GM23338 (cell line): Measurements from ENCODE around the gene OAT. TPM values are rescaled to one million over a fixed set of nuclear protein-coding genes. Genes with fewer than 3 reads are reported as not detected.

ENCODE experiments used
- ATAC-seq: fragments of 200-7000 bp; cut with Tn5 transposase; 3 replicates; pipeline ENCODE4 v1.9.1; 2020
- DNase-seq: peaks from one replicate; pipeline ENCODE4 v3.0.0-alpha.2; 2015; ENCODE audit warnings: low spot score
- H2AFZ ChIP-seq: fragments of 200-600 bp; sonication (generic); 2 replicates; pipeline ENCODE4 v1.8.0; 2016; ENCODE audit warnings: antibody characterized with exemption, mild to moderate bottlenecking, moderate library complexity
- H3F3A ChIP-seq: fragments of 200-600 bp; sonication (generic); replicated peaks from 2 replicates; pipeline ENCODE4 v1.8.0; 2017; ENCODE audit warnings: antibody characterized with exemption, mixed run types, low read depth
- H3K27ac ChIP-seq: fragments of 200-600 bp; sonication (generic); 2 replicates; pipeline ENCODE4 v1.6.1; 2016; ENCODE audit warnings: low read depth
- H3K27me3 ChIP-seq: fragments of 200-600 bp; sonication (generic); 2 replicates; pipeline ENCODE4 v1.8.0; 2016; ENCODE audit warnings: mild to moderate bottlenecking, mixed run types, moderate library complexity; ENCODE audit not compliant: insufficient read depth
- H3K36me3 ChIP-seq: fragments of 200-600 bp; sonication (generic); 2 replicates; pipeline ENCODE4 v1.8.0; 2016; ENCODE audit warnings: mild to moderate bottlenecking; ENCODE audit not compliant: insufficient read depth
- H3K4me1 ChIP-seq: fragments of 200-600 bp; sonication (generic); 2 replicates; pipeline ENCODE4 v1.8.0; 2016; ENCODE audit warnings: mild to moderate bottlenecking, moderate library complexity; ENCODE audit not compliant: insufficient read depth
- H3K4me2 ChIP-seq: fragments of 200-600 bp; sonication (generic); 2 replicates; pipeline ENCODE4 v1.7.1; 2017; ENCODE audit warnings: mixed run types
- H3K4me3 ChIP-seq: fragments of 200-600 bp; sonication (generic); 2 replicates; pipeline ENCODE4 v1.6.1; 2016; ENCODE audit warnings: mixed run types
- H3K79me2 ChIP-seq: fragments of 200-600 bp; sonication (generic); replicated peaks from 2 replicates; pipeline ENCODE4 v1.8.0; 2017; ENCODE audit warnings: mild to moderate bottlenecking; ENCODE audit not compliant: insufficient read depth
- H3K9me2 ChIP-seq: fragments of 200-600 bp; sonication (generic); 2 replicates; pipeline ENCODE4 v1.8.0; 2017; ENCODE audit not compliant: insufficient read depth
- H4K20me1 ChIP-seq: fragments of 200-600 bp; sonication (generic); replicated peaks from 2 replicates; pipeline ENCODE4 v1.8.0; 2017; ENCODE audit warnings: mild to moderate bottlenecking; ENCODE audit not compliant: insufficient read depth
- H3K27ac Mint-ChIP-seq: 2 replicates; pipeline ENCODE4 v1.8.0; 2020; ENCODE audit warnings: inconsistent platforms, mild to moderate bottlenecking, moderate library complexity, mixed read lengths
- H3K27me3 Mint-ChIP-seq: 3 replicates; pipeline ENCODE4 v1.8.0; 2022; ENCODE audit warnings: low read depth, mild to moderate bottlenecking, moderate library complexity, mixed read lengths, inconsistent platforms; ENCODE audit not compliant: insufficient read depth, poor library complexity
- H3K36me3 Mint-ChIP-seq: 3 replicates; pipeline ENCODE4 v1.8.0; 2021; ENCODE audit warnings: low read depth, mild to moderate bottlenecking, inconsistent platforms, moderate library complexity, mixed read lengths
- H3K4me1 Mint-ChIP-seq: 3 replicates; pipeline ENCODE4 v1.8.0; 2020; ENCODE audit warnings: mild to moderate bottlenecking, inconsistent platforms, mixed read lengths
- H3K4me3 Mint-ChIP-seq: 3 replicates; pipeline ENCODE4 v1.8.0; 2021; ENCODE audit warnings: moderate library complexity, mild to moderate bottlenecking, inconsistent platforms, mixed read lengths
- H3K9me3 Mint-ChIP-seq: 3 replicates; pipeline ENCODE4 v1.8.0; 2020; ENCODE audit warnings: moderate library complexity, mild to moderate bottlenecking, inconsistent platforms, mixed read lengths
- EZH2 ChIP-seq: fragments of 200-600 bp; sonication (generic); IDR thresholded peaks from one replicate; pipeline ENCODE4 v1.8.0; 2017; ENCODE audit warnings: antibody characterized with exemption, mild to moderate bottlenecking, low read depth; ENCODE audit not compliant: unreplicated experiment
- POLR2AphosphoS5 ChIP-seq: IDR thresholded peaks from 2 replicates; pipeline ENCODE4 v1.6.1; 2016; ENCODE audit warnings: antibody characterized with exemption, low read depth
- ZNF114 ChIP-seq: fragments of 250-450 bp; sonication (Bioruptor Pico); IDR thresholded peaks from 2 replicates; pipeline ENCODE4 v1.5.0; 2020; ENCODE audit warnings: mild to moderate bottlenecking, moderate library complexity
- ZNF331 ChIP-seq: fragments of 250-450 bp; sonication (Bioruptor Pico); IDR thresholded peaks from 2 replicates; pipeline ENCODE4 v1.5.0; 2020; ENCODE audit warnings: low read depth, mild to moderate bottlenecking, moderate library complexity
- polyA plus RNA-seq: library from polyadenylated mRNA; unstranded; fragments of >200 nt; fragmentation: Nextera tagmentation; extraction: Ambion mirVana; gene quantifications from 2 replicates; pipeline ENCODE4 v1.2.1, GENCODE V29; 2016
- total RNA-seq: library from RNA; depleted of rRNA; stranded (reverse); fragments of >200 nt; shearing (Covaris generic); gene quantifications from 2 replicates; pipeline ENCODE4 v1.2.3, GENCODE V29; 2014
- TF ChIP-seq, protein P1 (sequence below): fragments of 250-450 bp; sonication (Bioruptor Pico); IDR thresholded peaks from 2 replicates; pipeline ENCODE4 v1.5.0; 2020; ENCODE audit warnings: mild to moderate bottlenecking, moderate library complexity
- TF ChIP-seq, protein P2 (sequence below), 2 experiments: fragments of 200-600 bp in 1 of 2; sonication (generic) in 1 of 2; conservative IDR thresholded peaks; 2 replicates each; pipeline versions ENCODE4 v1.5.1 to v1.6.1; 2016 to 2017; ENCODE audit warnings: antibody characterized with exemption in 2 of 2, low read depth in 2 of 2, mild to moderate bottlenecking in 2 of 2, moderate library complexity in 1 of 2

OAT gene
- total and polyA plus RNA-seq, 2 experiments from 2014 or later = 131 to 139 TPM

DNA sequence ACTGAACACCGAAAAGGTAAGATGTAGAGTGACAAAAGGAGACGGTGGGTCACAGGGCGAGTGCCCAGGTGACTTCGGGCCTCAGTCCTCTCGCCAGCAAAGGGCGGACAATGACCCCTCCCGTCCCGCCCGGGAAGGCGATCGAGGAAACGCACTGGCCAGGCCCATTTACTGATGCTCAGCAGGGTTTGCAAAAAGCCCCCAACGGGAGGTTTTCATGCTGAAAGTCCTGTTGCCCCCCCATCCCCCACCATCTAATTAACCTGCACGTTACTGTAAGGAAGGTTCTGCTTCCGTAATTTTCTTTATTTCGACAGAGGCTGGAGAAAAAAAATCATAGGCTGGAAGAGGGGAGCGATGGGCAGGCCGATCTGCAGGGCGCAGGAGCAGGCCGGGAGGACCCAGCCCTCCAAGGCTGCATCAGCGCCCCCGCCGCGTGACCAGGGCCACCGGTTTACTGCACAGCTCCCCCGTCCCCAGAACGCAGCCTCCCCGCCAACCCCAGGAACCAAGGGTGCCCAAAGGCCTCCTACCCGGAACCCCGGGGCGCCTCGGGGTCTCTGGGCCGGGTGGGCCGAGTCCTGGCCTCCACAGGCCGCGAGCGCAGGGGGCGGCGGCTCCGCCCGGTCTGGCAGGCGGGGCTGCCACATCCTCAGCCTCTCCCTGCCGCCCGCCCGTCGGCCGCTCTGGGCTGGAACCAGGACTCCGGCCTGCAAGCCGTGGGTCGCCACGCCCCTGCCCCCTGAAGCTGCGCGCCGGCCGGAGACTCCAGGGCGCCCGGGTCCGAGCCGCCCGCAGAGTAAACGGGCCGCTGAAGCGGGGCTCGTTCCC lies 613 bp downstream of the OAT start:
- H3K27ac Mint-ChIP-seq = no peak overlapping the region
- Histone ChIP-seq H3K9me2 (no peaks in the 10 kb centered on the region), H3K4me3 (peak overlapping the region; percentile 78), H4K20me1 (peaks cover 21% of the 10 kb centered on the region), H3K4me2 (peak overlapping the region; percentile 72), H3K36me3 (no peaks in the 10 kb centered on the region; the same call in 1 of the 2 replicates), H3K27ac (no peak overlapping the region), H3K4me1 (peaks cover 41% of the 10 kb centered on the region), H2AFZ (0 out of 2 replicates have a peak overlapping the region, but pooled peaks have one; percentile 29), H3K79me2 (peaks cover 45% of the 10 kb centered on the region), H3K27me3 (0 out of 2 replicates have a peak, but pooled peaks cover 4% of the 10 kb centered on the region), H3F3A (peaks cover 8% of the 10 kb centered on the region; the same call in 1 of the 2 replicates)
- peaks cover 37% of the 10 kb centered on the region for H3K4me1 Mint-ChIP-seq
- DNase-seq (peak; percentile 65), ATAC-seq (peak; percentile 60)
- H3K4me3 Mint-ChIP-seq = peak overlapping the region; percentile 88
- no peaks in the 10 kb centered on the region for H3K9me3 Mint-ChIP-seq
- H3K27me3 Mint-ChIP-seq = peaks cover 22% of the 10 kb centered on the region
- TF ChIP-seq POLR2AphosphoS5 = no peak
- no peak for TF ChIP-seq ZNF331 (CRISPR knock-in tag)
- TF ChIP-seq, protein P1, sequence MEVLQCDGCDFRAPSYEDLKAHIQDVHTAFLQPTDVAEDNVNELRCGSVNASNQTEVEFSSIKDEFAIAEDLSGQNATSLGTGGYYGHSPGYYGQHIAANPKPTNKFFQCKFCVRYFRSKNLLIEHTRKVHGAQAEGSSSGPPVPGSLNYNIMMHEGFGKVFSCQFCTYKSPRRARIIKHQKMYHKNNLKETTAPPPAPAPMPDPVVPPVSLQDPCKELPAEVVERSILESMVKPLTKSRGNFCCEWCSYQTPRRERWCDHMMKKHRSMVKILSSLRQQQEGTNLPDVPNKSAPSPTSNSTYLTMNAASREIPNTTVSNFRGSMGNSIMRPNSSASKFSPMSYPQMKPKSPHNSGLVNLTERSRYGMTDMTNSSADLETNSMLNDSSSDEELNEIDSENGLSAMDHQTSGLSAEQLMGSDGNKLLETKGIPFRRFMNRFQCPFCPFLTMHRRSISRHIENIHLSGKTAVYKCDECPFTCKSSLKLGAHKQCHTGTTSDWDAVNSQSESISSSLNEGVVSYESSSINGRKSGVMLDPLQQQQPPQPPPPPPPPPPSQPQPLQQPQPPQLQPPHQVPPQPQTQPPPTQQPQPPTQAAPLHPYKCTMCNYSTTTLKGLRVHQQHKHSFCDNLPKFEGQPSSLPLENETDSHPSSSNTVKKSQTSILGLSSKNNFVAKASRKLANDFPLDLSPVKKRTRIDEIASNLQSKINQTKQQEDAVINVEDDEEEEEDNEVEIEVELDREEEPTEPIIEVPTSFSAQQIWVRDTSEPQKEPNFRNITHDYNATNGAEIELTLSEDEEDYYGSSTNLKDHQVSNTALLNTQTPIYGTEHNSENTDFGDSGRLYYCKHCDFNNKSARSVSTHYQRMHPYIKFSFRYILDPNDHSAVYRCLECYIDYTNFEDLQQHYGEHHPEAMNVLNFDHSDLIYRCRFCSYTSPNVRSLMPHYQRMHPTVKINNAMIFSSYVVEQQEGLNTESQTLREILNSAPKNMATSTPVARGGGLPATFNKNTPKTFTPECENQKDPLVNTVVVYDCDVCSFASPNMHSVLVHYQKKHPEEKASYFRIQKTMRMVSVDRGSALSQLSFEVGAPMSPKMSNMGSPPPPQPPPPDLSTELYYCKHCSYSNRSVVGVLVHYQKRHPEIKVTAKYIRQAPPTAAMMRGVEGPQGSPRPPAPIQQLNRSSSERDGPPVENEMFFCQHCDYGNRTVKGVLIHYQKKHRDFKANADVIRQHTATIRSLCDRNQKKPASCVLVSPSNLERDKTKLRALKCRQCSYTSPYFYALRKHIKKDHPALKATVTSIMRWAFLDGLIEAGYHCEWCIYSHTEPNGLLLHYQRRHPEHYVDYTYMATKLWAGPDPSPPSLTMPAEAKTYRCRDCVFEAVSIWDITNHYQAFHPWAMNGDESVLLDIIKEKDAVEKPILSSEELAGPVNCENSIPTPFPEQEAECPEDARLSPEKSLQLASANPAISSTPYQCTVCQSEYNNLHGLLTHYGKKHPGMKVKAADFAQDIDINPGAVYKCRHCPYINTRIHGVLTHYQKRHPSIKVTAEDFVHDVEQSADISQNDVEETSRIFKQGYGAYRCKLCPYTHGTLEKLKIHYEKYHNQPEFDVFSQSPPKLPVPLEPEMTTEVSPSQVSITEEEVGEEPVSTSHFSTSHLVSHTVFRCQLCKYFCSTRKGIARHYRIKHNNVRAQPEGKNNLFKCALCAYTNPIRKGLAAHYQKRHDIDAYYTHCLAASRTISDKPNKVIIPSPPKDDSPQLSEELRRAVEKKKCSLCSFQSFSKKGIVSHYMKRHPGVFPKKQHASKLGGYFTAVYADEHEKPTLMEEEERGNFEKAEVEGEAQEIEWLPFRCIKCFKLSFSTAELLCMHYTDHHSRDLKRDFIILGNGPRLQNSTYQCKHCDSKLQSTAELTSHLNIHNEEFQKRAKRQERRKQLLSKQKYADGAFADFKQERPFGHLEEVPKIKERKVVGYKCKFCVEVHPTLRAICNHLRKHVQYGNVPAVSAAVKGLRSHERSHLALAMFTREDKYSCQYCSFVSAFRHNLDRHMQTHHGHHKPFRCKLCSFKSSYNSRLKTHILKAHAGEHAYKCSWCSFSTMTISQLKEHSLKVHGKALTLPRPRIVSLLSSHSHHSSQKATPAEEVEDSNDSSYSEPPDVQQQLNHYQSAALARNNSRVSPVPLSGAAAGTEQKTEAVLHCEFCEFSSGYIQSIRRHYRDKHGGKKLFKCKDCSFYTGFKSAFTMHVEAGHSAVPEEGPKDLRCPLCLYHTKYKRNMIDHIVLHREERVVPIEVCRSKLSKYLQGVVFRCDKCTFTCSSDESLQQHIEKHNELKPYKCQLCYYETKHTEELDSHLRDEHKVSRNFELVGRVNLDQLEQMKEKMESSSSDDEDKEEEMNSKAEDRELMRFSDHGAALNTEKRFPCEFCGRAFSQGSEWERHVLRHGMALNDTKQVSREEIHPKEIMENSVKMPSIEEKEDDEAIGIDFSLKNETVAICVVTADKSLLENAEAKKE (CRISPR knock-in tag) = no peak
- no peak for TF ChIP-seq EZH2
- TF ChIP-seq, protein P2, sequence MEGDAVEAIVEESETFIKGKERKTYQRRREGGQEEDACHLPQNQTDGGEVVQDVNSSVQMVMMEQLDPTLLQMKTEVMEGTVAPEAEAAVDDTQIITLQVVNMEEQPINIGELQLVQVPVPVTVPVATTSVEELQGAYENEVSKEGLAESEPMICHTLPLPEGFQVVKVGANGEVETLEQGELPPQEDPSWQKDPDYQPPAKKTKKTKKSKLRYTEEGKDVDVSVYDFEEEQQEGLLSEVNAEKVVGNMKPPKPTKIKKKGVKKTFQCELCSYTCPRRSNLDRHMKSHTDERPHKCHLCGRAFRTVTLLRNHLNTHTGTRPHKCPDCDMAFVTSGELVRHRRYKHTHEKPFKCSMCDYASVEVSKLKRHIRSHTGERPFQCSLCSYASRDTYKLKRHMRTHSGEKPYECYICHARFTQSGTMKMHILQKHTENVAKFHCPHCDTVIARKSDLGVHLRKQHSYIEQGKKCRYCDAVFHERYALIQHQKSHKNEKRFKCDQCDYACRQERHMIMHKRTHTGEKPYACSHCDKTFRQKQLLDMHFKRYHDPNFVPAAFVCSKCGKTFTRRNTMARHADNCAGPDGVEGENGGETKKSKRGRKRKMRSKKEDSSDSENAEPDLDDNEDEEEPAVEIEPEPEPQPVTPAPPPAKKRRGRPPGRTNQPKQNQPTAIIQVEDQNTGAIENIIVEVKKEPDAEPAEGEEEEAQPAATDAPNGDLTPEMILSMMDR (conservative IDR thresholded peaks at IDR 0.05; ENCODE audit: low read depth in 2 of 2) = 0 out of 4 replicates have a peak, but pooled peaks of 1 of the 2 experiments have one; percentile 3
- TF ChIP-seq ZNF114 (CRISPR knock-in tag) = no peak
- no peaks in the 10 kb centered on the region for H3K36me3 Mint-ChIP-seq
